ENCODE measurements around the gene SMAD1.

SMAD1 gene

DNA sequence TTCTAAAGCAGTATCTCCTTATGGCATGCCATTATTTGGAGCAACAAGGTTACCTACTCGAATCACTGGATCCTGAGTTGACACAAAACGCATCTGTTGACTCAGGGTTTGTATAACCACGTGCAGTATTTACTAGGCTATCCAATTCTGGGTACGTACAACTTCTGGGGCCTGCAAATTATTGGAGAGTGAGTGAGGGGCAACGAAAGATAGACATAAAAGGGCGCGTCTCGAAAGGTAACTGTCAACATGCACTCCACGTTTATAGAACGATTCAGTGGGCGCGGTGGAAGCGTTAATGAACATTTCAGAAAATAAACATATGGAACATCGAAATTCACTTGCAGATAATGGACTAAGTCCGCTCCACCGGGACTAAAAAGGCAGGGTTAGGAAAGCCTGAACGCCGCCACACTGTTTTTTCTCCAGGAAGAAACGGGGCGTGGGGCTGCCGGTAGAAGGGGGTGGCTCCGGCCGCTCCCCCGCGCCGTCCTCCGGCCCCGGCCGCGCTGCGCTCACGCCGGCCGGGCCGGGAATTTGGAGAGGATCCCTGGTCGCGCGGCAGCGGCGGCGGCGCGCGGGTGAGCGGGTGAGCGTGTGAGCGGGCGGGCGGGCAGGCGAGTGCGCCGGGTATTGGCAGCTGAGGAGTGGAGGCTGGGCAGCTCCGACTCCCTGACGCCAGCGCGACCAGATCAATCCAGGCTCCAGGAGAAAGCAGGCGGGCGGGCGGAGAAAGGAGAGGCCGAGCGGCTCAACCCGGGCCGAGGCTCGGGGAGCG, at the start of gene SMAD1:
TSS of gene SMAD1 (plus strand) at position 690 of the 778 bp plus-strand sequence. CDS start 32,761 bp downstream, outside the sequence.
- peak; percentile 43 for DNase-seq (ENCODE audit: low read depth)

DNA sequence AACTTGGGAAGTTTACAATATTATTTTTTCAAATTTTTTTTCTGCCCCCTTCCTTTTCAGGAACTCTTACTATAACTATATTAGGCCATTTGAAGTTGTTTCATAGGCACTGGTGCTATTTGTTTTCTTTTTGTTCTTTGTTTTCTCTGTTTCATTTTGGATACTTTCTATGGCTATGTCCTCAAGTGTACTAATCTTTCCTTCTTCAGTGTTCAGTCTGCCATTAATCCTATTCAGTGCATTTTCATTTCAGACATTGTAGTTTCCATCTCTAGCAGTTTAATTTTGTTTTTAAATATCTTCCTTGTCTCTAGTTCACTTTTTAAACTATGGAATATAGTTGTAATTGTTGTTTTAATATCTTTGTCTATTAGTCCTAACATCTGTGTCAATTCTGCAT, 48.0 kb upstream of the SMAD1 start:
- no peak for DNase-seq (ENCODE audit: low read depth)

DNA sequence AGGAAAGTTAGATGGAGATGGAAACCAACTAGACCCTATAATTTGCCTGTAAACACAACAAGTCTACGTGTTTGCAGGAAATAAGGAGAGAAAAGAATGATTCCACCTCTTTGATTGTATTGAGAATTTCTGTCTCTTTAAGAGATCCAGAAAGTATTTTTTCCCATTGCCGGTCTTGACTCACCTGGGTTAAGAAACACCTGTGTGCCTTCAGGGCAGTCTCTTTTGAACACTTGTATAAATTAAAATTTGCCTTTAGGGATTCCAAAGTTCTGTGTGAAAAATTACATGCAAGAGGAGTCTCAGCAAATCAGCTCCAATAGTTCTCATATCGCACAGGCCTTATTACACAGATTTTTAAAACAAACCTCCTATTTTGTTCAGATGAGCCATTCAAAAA, 46.0 kb upstream of the SMAD1 start:
- no peak for DNase-seq (ENCODE audit: low read depth)

DNA sequence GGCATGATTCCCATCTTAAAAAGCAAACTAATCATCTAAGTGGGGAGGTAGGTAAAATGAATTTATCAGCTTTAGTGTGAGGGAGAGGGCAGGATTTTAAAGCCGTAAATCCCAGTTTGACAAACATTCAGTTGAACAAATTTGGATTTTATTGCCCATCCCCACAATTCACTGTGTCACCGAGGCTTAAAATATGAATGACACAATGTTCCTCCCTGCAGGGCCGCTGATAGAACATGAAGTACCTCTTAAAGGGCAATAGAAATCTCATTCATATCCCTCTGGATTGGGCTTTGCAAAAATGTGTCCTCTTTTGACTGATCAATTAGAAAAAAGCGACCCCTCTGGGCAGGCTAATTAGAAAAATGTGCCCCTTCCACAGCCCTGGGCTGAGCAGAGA, 45.5 kb upstream of the SMAD1 start:
- DNase-seq (ENCODE audit: low read depth): no peak

DNA sequence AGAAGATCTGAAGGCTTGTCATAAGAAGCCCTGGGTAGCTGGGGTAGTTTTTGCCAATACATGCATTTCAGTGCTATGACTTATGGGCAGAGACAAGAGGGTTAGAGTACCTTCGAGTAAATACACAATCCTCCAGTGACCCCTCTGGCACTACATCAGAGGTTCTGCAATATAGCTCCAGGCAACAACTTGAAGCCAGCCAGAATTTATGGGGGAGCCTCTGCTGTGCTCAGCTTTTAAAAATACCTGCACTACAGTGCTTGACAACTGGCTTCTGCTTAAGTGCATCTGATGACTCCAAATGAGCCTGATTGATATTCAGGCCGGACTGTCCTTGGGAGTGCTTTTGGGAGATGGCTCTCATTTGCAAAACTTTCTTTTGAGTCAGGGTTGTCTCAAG, 44.9 kb upstream of the SMAD1 start:
- no peak for DNase-seq (ENCODE audit: low read depth)

DNA sequence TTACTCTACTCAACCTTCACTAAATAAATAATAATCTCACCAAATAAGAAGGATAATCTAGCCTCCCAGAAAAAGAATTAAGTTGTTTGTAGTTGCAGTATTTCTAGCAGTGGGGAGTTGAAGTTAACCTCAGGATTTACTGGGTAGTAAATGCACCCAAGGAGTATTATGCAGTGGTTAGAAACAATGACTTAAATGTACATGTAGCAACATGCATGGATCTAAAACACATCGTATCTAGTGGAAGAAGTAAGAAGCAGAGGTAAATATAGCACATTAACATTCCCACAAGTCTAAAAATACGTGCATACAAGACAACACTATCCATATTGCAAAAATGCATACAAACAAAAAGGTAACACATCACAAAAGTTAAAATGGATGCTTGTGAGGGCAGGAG, 44.2 kb upstream of the SMAD1 start:
- no peak for DNase-seq (ENCODE audit: low read depth)

DNA sequence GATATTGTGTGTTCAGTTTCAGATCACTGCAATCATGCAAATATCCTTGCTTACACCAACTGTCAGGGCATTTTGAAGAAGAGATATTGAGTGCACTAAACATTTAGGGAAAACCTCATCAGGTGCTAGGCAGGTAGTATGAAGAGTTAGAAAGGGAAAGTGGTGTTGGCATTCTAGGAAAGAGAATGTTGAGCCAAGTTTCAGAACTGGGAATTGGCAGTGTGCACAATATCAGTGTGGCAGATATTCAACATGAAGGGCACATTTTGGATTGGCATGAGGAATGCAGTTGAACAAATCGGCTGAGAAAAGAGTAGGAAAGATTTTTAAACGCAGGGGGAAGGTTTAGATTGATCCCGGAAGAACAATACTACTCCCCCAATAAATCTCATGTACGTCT, 43.4 kb upstream of the SMAD1 start:
- DNase-seq (ENCODE audit: low read depth): no peak

DNA sequence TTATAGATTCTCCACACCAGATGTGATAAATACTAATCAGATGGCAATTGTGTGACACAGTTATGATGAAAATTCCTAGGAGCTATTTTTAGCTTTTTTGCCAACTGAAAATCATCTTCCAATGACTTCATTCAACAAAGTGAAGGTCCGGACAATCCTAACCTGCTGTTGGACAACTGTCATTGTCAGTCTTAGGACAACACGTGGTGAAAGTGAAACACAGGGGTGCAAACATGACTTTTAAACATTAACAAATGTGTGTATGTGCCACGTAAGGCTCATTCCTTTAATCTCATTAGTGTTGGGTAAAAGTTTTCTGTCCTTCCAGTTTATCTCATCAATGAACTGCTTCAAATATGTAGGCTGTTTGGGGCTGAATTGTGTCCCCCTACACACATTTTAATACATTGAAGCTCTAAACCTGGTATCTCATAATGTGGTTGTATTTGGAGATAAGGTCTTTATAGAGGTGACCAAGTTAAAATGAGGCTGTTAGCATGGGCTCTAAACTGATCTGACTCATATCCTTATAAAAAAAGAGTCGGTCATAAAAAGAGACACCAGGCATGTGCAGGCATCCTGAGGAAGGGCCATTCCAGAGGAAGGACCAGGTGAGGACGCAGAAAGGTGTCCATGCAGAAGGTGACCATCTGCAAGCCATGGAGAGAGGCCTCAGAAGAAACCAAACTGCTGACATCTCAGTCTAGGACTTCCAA, 41.2 kb upstream of the SMAD1 start:
- no peak for DNase-seq (ENCODE audit: low read depth)

DNA sequence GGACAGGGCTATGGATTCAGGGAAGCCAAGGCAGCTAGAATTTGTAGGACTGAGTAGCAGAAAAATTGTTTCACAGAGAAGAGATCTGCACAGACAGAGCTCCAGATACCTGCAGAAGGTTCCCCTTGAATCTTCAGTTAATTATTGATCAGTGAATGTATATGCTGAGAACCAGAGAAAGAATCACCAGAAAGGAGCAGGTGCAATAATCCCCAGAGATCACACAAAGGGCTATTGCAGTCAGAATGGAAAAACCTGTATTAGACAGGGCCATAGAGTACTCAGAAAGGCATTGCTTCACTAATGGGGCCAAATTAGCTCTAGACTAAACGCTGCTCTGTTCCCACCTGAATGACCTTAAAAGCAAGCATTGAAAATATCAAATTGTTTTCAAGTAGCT, 35.5 kb upstream of the SMAD1 start:
- no peak for DNase-seq (ENCODE audit: low read depth)

DNA sequence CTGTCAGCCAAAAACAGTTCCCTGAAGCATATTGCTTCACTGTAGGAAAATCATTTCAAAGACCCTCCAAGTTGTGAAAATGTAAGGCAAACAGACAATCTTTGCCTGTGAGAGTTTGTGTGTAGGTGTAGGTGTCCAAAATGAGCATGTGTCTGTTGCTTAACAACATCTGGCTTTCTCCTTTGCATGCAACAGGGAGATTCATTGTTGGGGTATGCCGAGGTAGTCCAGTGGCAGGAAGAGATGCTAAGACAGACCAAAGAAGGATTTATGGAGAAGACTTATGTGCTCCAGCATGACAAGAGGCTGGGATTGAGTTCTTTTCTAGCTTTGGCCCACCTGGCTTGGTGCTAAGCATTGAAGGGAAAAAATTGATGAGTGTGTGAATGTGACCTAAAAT, 29.8 kb upstream of the SMAD1 start:
- no peak for DNase-seq (ENCODE audit: low read depth)

DNA sequence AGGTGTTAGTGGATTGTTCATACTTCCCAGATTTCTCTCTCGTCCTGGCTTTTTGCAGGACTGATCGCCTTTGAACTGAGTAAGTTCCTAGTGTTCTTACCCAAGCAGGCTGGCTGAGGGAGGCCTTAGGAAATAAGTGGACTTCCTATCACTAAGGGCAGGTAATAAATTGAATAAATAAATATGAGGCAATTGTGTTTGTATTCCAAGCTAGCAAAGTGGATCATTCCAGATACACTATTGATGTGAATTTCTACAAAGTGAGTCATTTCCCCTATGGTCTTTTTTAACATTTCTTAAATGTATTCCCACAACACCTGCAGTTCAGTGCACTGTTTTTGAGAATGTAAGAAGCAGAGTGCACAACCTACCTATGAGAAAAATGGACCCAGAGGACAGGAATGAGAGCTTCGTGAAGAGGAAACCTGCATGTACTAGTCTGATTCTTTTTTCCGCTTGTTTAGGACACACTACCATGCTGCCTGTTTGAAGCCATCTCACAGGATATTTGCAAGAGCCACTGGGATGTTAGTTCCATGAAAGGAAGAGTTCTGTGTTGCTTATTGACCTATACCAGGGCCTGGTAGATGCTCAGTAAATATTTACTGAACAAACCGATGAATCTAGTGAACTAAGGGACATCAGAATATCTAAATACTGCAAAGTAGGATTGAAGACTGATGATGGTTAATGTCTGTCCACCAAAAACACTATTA, 29.0 kb upstream of the SMAD1 start:
- no peak for DNase-seq (ENCODE audit: low read depth)

DNA sequence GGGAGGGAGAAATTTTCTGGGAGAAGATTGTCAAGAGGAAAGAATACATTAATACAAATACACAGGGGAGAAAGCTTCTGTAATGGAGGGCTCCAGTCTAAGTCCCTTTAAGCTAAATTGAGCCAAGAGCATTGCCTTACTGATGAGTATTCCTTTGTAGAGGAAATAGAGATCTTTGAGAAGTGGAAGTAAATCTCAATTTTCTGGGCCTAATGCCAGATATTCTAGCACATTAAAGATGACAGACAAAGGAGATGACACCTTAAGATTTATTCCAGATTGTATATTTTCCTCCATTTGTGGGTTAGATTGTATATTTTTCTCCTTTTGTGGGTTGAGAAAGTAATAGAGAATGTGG, 28.5 kb upstream of the SMAD1 start:
- no peak for DNase-seq (ENCODE audit: low read depth)

DNA sequence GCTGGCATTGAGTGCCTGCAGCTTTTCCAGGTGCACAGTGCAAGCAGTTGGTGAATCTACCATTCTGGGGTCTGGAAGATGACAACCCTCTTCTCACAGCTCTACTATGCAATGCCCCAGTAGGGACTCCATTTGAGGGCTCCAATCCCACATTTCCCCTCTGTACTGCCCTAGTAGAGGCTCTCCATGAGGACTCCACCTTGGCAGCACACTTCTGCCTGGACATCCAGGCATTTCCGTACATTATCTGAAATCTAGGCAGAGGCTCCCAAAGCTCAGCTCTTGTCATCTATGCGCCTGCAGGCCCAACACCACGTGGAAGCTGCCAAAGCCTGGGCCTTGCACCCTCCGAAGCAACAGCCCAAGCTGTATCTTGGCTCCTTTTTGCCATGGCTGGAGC, 8.4 kb upstream of the SMAD1 start:
- no peak for DNase-seq (ENCODE audit: low read depth)

DNA sequence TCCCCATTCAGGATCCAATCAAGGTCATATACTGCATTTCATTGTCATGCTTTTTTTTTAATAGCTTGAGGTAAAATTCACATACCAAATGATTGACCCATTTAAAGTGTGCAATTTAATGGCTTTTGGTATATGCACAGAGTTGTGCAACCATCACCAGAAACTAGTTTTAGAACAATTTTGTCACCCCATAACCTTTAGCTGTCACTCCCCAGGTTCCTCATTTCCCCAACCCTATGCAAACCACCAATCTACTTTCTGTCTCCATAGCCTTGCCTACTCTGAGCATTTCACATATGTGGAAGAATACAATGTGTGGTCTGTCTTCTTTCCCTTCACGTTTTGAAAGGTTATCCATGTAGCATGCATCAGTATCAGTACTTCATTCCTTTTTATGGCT, 1.4 kb upstream of the SMAD1 start:
- DNase-seq (ENCODE audit: low read depth): no peak

DNA sequence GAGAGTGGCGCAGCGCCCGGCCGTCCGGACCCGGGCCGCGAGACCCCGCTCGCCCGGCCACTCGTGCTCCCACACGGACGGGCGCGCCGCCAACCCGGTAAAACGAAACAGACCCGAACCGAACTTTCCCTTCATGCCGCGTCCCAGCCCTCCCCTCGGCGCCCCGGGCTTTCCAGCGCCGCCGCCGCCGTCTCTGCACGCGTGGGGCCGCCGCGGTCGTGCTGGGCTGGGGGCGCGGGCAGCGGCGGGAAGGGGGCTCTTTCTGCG, 222 bp downstream of the SMAD1 start:
- DNase-seq (ENCODE audit: low read depth): no peak

DNA sequence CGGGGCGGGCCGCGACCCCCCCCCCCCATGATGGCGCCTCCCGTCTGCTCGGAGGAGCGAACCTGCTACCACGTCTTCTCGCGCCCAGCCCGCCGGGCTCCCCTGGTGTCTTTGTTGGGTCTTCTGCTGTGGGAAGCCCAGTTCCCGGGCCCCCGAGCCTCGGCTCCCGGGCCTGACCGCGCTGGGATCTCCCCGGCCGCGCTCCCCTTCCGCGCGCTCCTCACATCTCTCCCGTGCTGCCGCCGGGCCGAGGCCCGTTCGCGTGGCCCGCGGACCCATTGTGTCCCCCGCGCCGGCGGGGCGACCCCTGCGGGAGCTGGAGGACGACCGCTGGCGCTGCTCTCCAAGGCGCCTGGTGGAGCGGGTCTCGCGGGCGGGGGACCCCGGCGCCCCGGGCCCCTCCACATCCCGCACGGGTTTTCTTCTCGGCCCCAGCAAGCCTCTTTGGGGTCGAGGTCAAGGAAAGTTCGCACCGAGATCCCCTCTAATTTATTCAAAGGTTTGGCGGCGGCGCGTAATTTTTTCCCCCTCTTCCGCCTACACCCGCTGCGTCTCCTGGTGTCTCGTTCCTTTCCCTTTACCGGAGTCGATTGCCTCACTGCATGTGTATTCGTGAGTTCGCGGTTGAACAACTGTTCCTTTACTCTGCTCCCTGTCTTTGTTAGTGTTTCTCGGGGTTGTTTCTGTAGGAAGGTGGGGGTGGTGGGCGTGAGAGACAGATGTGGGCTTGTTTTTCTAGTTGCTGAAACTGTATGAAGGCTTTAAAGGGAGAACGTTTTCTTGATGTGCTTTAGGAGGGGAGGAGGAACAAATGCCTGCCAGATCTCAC, 770 bp downstream of the SMAD1 start:
- DNase-seq (ENCODE audit: low read depth): peak; percentile 31

DNA sequence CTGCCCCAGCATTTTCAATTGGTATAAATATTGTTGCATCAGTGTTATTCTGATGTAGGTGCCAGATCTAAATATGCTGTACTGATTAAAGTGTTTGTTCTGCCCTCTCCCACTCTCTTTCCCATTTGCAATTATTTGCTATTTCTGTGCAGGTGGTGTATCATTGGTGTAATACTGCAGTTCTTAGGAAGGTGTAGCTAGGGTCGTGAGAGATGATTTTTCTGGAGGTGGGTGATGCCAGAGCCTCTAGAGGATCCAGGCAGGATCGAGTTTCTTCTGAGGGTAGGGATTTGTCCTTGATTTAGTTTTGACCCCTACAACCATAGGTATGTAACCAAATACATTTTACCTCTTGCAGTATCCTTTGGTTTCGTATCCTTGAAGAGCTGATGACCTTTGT, 1.9 kb downstream of the SMAD1 start:
- DNase-seq (ENCODE audit: low read depth): no peak

DNA sequence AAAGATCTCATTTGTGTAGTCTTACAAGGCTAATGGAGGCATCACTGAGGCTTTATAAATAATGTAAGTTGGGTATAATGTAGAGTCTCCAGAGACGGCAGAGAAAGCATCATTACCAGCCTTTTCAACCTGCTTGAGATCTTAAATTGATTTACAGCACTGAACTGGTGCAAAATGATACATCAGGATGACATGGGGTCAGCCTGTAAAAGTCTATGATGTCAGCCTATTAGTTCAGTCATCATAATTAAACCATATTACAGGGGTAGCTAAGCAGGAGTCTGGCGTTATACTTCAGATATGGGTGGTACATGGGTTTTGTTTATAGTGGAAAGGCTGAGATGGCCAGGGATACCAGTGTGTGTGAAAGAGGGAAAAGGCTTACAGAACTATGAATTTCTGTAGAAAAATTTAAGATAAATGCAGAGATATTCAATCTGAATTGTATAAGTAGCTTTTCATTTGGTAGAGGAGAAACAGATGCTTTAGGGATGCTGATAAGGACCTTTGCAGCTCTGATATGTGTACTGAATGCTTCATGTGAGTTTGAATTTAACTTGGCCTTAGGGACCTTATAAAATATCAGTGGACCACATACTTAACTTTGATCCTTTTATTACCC, 2.7 kb downstream of the SMAD1 start:
- no peak for DNase-seq (ENCODE audit: low read depth)

DNA sequence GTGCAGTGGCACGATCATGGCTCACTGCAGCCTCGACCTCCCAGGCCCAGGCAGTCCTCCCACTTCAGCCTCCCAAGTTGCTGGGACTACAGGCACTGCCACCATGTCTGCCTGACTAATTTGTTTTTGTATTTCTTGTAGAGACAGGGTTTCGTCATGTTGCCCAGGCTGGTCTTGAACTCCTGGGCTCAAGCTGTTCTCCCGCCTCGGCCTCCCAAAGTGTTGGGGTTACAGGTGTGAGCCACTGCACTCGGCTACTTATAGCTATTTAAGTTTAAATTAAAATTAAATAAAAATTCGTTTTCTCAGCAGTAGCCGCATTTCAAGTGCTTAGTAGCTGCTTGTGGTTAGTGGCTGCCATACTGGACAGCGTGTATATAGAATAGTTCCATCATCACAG, 3.5 kb downstream of the SMAD1 start:
- no peak for DNase-seq (ENCODE audit: low read depth)

DNA sequence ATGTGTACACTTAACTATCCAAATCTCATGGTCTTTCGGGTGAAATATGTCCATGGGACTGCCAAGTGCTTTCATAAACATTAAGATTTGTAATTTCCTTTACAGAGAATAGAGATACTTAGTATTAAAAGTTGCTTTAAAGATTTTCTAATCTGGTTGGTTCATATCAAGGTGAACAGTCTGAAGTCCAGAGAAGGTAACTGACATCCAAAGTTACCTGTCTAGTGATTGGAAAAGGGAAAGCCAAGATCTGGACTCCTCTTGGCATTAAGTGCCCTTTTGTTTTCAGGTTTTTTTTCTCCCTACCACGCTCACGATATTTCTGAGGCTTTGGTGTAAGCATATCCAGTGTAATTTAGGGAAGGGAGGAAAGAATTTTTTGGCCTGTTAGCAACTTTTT, 5.0 kb downstream of the SMAD1 start:
- DNase-seq (ENCODE audit: low read depth): no peak

DNA sequence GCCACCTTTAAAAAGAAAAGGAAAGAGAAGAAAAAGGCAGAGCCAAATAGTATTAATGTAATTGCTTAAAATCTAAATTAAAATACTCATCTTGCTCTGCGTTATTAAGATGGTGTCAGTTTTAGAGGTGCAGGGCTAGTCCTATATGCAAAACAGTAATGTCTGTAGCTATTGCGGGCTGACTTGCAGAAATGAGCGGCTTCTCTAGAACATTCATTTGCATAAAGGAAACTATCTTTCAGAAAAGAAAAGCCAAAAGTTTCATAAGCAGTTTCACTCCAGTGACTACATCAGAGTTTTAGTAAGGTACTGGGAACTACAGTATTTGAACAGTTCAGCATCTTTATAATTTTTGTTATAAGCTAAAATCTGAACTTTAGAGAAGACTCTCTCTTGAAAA, 6.0 kb downstream of the SMAD1 start:
- DNase-seq (ENCODE audit: low read depth): no peak

DNA sequence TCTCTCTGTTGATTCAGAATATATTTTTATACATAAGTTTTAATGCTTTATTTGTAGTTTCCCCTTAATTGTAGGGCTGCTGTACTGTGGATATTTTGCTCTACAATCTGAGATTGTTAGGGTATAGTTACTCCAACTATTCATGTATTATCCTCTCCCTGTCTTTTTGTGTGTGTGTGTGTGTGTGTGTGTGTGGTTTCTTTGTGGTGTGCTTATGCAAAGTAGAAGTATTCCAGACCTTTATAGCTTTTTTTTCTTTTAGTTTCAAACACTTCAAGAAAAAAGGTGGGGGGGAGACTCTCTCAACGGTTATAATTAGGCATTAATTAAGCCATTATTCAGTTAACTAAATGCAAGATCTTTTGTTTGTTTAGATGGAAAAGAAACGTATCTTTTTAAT, 6.7 kb downstream of the SMAD1 start:
- DNase-seq (ENCODE audit: low read depth): no peak
